ENCODE results near the gene MAP7.

The MAP7 gene

DNA sequence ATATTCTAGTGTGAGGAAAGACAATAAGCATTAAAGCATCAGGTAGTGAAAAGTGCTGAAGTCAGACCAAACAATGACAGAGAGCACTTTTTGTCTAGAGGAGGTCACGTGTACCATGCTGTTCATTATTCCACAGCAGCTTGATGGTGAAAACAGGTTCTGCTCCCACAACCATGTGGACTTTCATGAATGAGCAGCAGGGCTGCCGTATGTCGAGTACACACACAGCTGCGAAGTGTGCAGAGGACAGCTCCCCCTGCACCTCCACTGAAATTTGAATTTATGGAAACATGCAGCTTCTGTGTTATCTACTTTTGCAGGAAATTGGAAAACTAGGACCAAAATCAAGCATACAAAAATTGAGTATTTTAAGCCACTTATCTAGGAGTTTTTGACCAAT, 85.3 kb downstream of the MAP7 start:
- Histone ChIP-seq H3K14ac (ENCODE audit: low read length) (no peak overlapping the region), H2BK15ac (ENCODE audit: low read length) (no peak overlapping the region), H3K27me3 (ENCODE audit: control insufficient read depth in 3 of 3, insufficient read depth in 3 of 3, low read depth in 1 of 3, low read length in 3 of 3) (no peaks in the 10 kb centered on the region), H3K27ac (replicated peaks; ENCODE audit: low read length) (no peak overlapping the region), H3K9me3 (replicated peaks in 1 of 2; ENCODE audit: control insufficient read depth in 2 of 2, insufficient read depth in 1 of 2, low read depth in 1 of 2, low read length in 2 of 2) (peaks cover 0 to 5% of the 10 kb centered on the region in 2 donors), H3K23ac (ENCODE audit: low read depth, low read length, poor library complexity) (no peak overlapping the region), H2BK120ac (ENCODE audit: low read depth, low read length) (no peak overlapping the region), H3K9ac (ENCODE audit: low read depth, low read length, poor library complexity) (no peak overlapping the region), H3K4me2 (ENCODE audit: insufficient read depth, low read length, poor library complexity, severe bottlenecking) (no peak overlapping the region), H3K4me3 (ENCODE audit: low read length in 2 of 2) (peak overlapping the region in 1 of 2 donors; percentile 61), H2BK5ac (ENCODE audit: low read length) (no peak overlapping the region), H3K36me3 (replicated peaks in 1 of 2; ENCODE audit: control insufficient read depth in 2 of 2, insufficient read depth in 2 of 2, low read length in 2 of 2) (no peaks in the 10 kb centered on the region), H2BK12ac (ENCODE audit: low read length) (no peak overlapping the region), H3K4me1 (ENCODE audit: control insufficient read depth in 2 of 2, insufficient read depth in 1 of 2, low read depth in 1 of 2, low read length in 2 of 2) (peaks cover 3 to 4% of the 10 kb centered on the region in 2 donors), H2AFZ (ENCODE audit: low read length) (no peak overlapping the region), H4K8ac (ENCODE audit: low read depth, low read length) (no peak overlapping the region), H4K91ac (ENCODE audit: low read depth, low read length, poor library complexity) (no peak overlapping the region), H2AK5ac (ENCODE audit: low read depth, low read length) (no peak overlapping the region), H3K18ac (ENCODE audit: low read length) (no peak overlapping the region), H3K4ac (ENCODE audit: low read length) (no peak overlapping the region), H3K79me1 (ENCODE audit: low read depth, low read length) (no peaks in the 10 kb centered on the region)
- no peak for DNase-seq (ENCODE audit: low spot score)
- WGBS, 2 donors (ENCODE audit: extremely low coverage in 2 of 2, insufficient read length in 2 of 2, insufficient replicate concordance in 1 of 2), result no CpG with 5 or more reads among the region's 4 CpGs

DNA sequence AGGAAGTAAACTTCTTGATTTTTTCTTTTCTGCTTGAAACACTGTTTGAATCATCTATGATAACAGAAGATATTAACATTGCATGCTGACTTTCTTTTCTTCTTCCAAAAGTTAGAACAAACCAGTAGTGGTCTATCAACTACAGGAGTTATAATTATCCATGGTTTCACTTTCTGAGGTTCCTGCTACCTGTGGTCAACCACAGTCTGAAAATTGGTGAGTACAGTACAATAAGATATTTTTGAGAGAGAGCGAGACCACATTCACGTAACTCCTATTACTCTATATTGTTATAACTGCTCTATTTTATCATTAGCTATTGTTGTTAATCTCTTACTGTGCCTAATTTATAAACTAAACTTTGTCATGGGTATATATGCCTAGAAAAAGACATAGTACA, 86.1 kb downstream of the MAP7 start:
- WGBS, 2 donors (ENCODE audit: extremely low coverage in 2 of 2, insufficient read length in 2 of 2, insufficient replicate concordance in 1 of 2), result no CpG with 5 or more reads among the region's 2 CpGs

DNA sequence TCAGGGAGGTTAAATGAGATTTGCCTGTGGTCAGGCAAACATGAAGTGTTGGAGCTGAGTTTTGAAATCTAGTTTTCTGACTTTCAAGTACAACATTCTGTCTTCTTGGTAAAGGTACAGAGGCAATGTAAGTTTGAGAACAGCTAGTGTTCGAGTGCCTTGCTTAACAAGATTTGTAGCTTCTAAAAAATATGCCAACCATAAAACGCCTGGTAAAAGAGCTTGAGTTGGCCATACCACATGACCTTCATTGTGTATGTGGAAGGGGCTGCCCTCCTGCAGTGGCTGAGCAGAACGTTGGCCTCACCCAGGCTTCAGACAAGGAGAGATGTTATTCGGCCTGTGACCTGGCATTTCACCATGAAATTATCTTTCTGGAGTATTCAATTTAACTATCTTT, 86.5 kb downstream of the MAP7 start:
- Histone ChIP-seq H2BK5ac (ENCODE audit: low read length) (no peak overlapping the region), H3K14ac (ENCODE audit: low read length) (no peak overlapping the region), H3K4me3 (ENCODE audit: low read length in 2 of 2) (no peak overlapping the region), H3K4me2 (ENCODE audit: insufficient read depth, low read length, poor library complexity, severe bottlenecking) (no peak overlapping the region), H3K27ac (replicated peaks; ENCODE audit: low read length) (no peak overlapping the region), H3K36me3 (replicated peaks in 1 of 2; ENCODE audit: control insufficient read depth in 2 of 2, insufficient read depth in 2 of 2, low read length in 2 of 2) (no peaks in the 10 kb centered on the region), H2BK15ac (ENCODE audit: low read length) (no peak overlapping the region), H3K18ac (ENCODE audit: low read length) (no peak overlapping the region), H2AFZ (ENCODE audit: low read length) (no peak overlapping the region), H4K91ac (ENCODE audit: low read depth, low read length, poor library complexity) (no peak overlapping the region), H3K27me3 (ENCODE audit: control insufficient read depth in 3 of 3, insufficient read depth in 3 of 3, low read depth in 1 of 3, low read length in 3 of 3) (no peaks in the 10 kb centered on the region), H3K23ac (ENCODE audit: low read depth, low read length, poor library complexity) (no peak overlapping the region), H3K79me1 (ENCODE audit: low read depth, low read length) (no peaks in the 10 kb centered on the region), H2BK120ac (ENCODE audit: low read depth, low read length) (no peak overlapping the region), H2BK12ac (ENCODE audit: low read length) (no peak overlapping the region), H3K4me1 (ENCODE audit: control insufficient read depth in 2 of 2, insufficient read depth in 1 of 2, low read depth in 1 of 2, low read length in 2 of 2) (peaks cover 3 to 4% of the 10 kb centered on the region in 2 donors), H3K4ac (ENCODE audit: low read length) (no peak overlapping the region), H4K8ac (ENCODE audit: low read depth, low read length) (no peak overlapping the region), H3K9me3 (replicated peaks in 1 of 2; ENCODE audit: control insufficient read depth in 2 of 2, insufficient read depth in 1 of 2, low read depth in 1 of 2, low read length in 2 of 2) (peaks cover 0 to 5% of the 10 kb centered on the region in 2 donors), H3K9ac (ENCODE audit: low read depth, low read length, poor library complexity) (no peak overlapping the region), H2AK5ac (ENCODE audit: low read depth, low read length) (no peak overlapping the region)
- no peak for DNase-seq (ENCODE audit: low spot score)
- WGBS, 2 donors (ENCODE audit: extremely low coverage in 2 of 2, insufficient read length in 2 of 2, insufficient replicate concordance in 1 of 2), result no CpG with 5 or more reads among the region's 4 CpGs

More for the DNA sequence above, 86.1 kb downstream of the MAP7 start:
- Histone ChIP-seq H3K27me3 (ENCODE audit: control insufficient read depth in 3 of 3, insufficient read depth in 3 of 3, low read depth in 1 of 3, low read length in 3 of 3) (no peaks in the 10 kb centered on the region), H4K8ac (ENCODE audit: low read depth, low read length) (no peak overlapping the region), H3K9ac (ENCODE audit: low read depth, low read length, poor library complexity) (no peak overlapping the region), H2AFZ (ENCODE audit: low read length) (no peak overlapping the region), H3K23ac (ENCODE audit: low read depth, low read length, poor library complexity) (no peak overlapping the region), H2BK120ac (ENCODE audit: low read depth, low read length) (no peak overlapping the region), H3K36me3 (replicated peaks in 1 of 2; ENCODE audit: control insufficient read depth in 2 of 2, insufficient read depth in 2 of 2, low read length in 2 of 2) (no peaks in the 10 kb centered on the region), H3K9me3 (replicated peaks in 1 of 2; ENCODE audit: control insufficient read depth in 2 of 2, insufficient read depth in 1 of 2, low read depth in 1 of 2, low read length in 2 of 2) (peaks cover 0 to 5% of the 10 kb centered on the region in 2 donors), H3K79me1 (ENCODE audit: low read depth, low read length) (no peaks in the 10 kb centered on the region), H3K4me2 (ENCODE audit: insufficient read depth, low read length, poor library complexity, severe bottlenecking) (no peak overlapping the region), H3K4ac (ENCODE audit: low read length) (no peak overlapping the region), H4K91ac (ENCODE audit: low read depth, low read length, poor library complexity) (no peak overlapping the region), H2AK5ac (ENCODE audit: low read depth, low read length) (no peak overlapping the region), H3K14ac (ENCODE audit: low read length) (no peak overlapping the region), H2BK15ac (ENCODE audit: low read length) (no peak overlapping the region), H3K27ac (replicated peaks; ENCODE audit: low read length) (no peak overlapping the region), H3K4me3 (ENCODE audit: low read length in 2 of 2) (no peak overlapping the region), H3K18ac (ENCODE audit: low read length) (no peak overlapping the region), H3K4me1 (ENCODE audit: control insufficient read depth in 2 of 2, insufficient read depth in 1 of 2, low read depth in 1 of 2, low read length in 2 of 2) (peaks cover 3 to 4% of the 10 kb centered on the region in 2 donors), H2BK12ac (ENCODE audit: low read length) (no peak overlapping the region), H2BK5ac (ENCODE audit: low read length) (no peak overlapping the region)
- DNase-seq (ENCODE audit: low spot score), result no peak

DNA sequence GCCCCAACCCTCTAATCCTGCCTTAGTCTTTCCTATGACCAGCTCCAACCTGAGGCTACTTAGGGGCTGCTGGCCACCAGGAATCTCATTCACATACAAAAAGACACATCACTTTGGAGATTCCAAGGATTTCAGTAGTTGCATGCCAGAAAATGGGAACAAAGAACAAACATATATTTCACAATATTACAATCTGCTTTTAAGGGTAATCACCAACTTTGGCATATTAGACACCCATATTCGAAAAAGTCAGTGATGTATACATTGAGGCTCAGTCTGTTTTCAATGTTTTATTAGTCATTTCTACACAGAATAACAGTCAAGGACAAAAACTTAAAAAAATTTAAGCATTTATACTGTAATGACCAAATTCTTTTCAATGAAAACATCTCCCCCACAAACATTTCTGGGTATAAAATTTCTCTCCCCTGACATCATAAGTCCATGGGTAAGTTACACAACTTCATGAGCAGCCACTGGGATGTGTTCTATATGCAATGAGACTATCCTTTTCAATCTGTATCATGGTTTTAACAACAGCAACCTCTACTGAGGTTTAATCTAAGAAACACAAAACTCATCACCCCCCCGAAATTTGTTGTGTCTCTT, 103.5 kb downstream of the MAP7 start:
- Histone ChIP-seq H2BK120ac (ENCODE audit: low read depth, low read length) (no peak overlapping the region), H3K4me2 (ENCODE audit: insufficient read depth, low read length, poor library complexity, severe bottlenecking) (no peak overlapping the region), H3K14ac (ENCODE audit: low read length) (no peak overlapping the region), H3K4me3 (ENCODE audit: low read length in 2 of 2) (no peak overlapping the region), H3K9me3 (replicated peaks in 1 of 2; ENCODE audit: control insufficient read depth in 2 of 2, insufficient read depth in 1 of 2, low read depth in 1 of 2, low read length in 2 of 2) (peaks cover 0 to 7% of the 10 kb centered on the region in 2 donors), H3K23ac (ENCODE audit: low read depth, low read length, poor library complexity) (no peak overlapping the region), H2BK15ac (ENCODE audit: low read length) (no peak overlapping the region), H3K36me3 (replicated peaks in 1 of 2; ENCODE audit: control insufficient read depth in 2 of 2, insufficient read depth in 2 of 2, low read length in 2 of 2) (no peaks in the 10 kb centered on the region), H4K8ac (ENCODE audit: low read depth, low read length) (no peak overlapping the region), H3K4ac (ENCODE audit: low read length) (no peak overlapping the region), H3K27me3 (ENCODE audit: control insufficient read depth in 3 of 3, insufficient read depth in 3 of 3, low read depth in 1 of 3, low read length in 3 of 3) (no peaks in the 10 kb centered on the region), H4K91ac (ENCODE audit: low read depth, low read length, poor library complexity) (no peak overlapping the region), H3K79me1 (ENCODE audit: low read depth, low read length) (no peaks in the 10 kb centered on the region), H3K27ac (replicated peaks; ENCODE audit: low read length) (no peak overlapping the region), H3K9ac (ENCODE audit: low read depth, low read length, poor library complexity) (no peak overlapping the region), H2AK5ac (ENCODE audit: low read depth, low read length) (no peak overlapping the region), H2AFZ (ENCODE audit: low read length) (no peak overlapping the region), H3K18ac (ENCODE audit: low read length) (no peak overlapping the region), H3K4me1 (ENCODE audit: control insufficient read depth in 2 of 2, insufficient read depth in 1 of 2, low read depth in 1 of 2, low read length in 2 of 2) (no peaks in the 10 kb centered on the region), H2BK12ac (ENCODE audit: low read length) (no peak overlapping the region), H2BK5ac (ENCODE audit: low read length) (no peak overlapping the region)
- DNase-seq (ENCODE audit: low spot score), result no peak
- WGBS, 2 donors (ENCODE audit: extremely low coverage in 2 of 2, insufficient read length in 2 of 2, insufficient replicate concordance in 1 of 2), result no CpG with 5 or more reads among the region's 2 CpGs
